SK-N-MC (cell line): ENCODE data around the gene JPH3.

ENCODE experiments used
- EZH2 ChIP-seq: fragments of 200-600 bp; sonication (generic); IDR thresholded peaks from one replicate; pipeline ENCODE4 v1.6.1; 2017; ENCODE audit warnings: antibody characterized with exemption
- FOXP2 ChIP-seq: optimal IDR thresholded peaks from 2 replicates; pipeline ENCODE3; 2011; ENCODE audit warnings: mild to moderate bottlenecking, moderate library complexity; ENCODE audit not compliant: insufficient read depth; ENCODE audit errors: extremely low read length, control extremely low read depth
- POLR2AphosphoS5 ChIP-seq: IDR thresholded peaks from 2 replicates; pipeline ENCODE4 v1.6.1; 2012; ENCODE audit warnings: mild to moderate bottlenecking, low read depth, low read length, borderline replicate concordance

DNA sequence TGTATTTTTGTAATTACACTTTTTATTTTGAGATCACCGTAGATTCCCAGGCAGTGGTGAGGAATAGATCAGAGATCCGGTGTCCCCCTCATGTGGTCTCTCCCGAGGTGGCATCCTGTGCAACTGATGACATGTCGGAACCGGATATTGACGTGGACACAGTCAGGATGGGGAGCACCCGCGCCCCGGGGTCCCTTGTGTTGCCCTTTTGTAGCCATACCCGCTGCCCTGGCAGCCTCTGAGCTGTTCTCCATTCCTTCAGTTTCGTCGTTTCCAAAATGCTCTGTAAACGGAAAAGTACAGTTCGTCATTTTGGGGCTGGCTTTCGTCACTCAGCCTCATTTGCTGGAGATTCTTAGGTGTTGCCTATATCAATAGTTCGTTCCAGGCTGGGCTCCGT, 14.2 kb downstream of the JPH3 start:
- TF ChIP-seq EZH2 (no peak), POLR2AphosphoS5 (no peak), FOXP2 (no peak)
